ENCODE data around the gene C4orf50. TPM values are rescaled to one million over a fixed set of nuclear protein-coding genes. Genes with fewer than 3 reads are reported as not detected.

C4orf50 gene
- total and polyA plus RNA-seq, 5 donors from 2014 or later, result 0.05 to 3.5 (median 0.11) TPM; not detected in 2

- H3K36me3 ChIP-seq (ENCODE audit: control insufficient read depth, insufficient read depth, low read length), result no peaks in the 10 kb centered on the region
- DNase-seq (no peak), ATAC-seq (ENCODE audit: low read depth in 2 of 2) (no peak)
- H3K36me3 Mint-ChIP-seq, result no peaks in the 10 kb centered on the region
- no peaks in the 10 kb centered on the region for H3K9me3 Mint-ChIP-seq
- H3K4me3 Mint-ChIP-seq, result no peak overlapping the region
- H3K27ac ChIP-seq (ENCODE audit: insufficient read depth, low read length, poor library complexity, severe bottlenecking), result no peak overlapping the region
- H3K9me3 ChIP-seq (ENCODE audit: control insufficient read depth in 2 of 2, low read length in 2 of 2), result no peaks in the 10 kb centered on the region
- H3K4me1 ChIP-seq (ENCODE audit: control insufficient read depth, insufficient read depth, low read length, poor library complexity, severe bottlenecking), result no peaks in the 10 kb centered on the region
- H3K27ac Mint-ChIP-seq, result no peak overlapping the region
- peaks cover 5% of the 10 kb centered on the region for H3K27me3 Mint-ChIP-seq
- H3K4me3 ChIP-seq (ENCODE audit: low read depth, low read length), result no peak overlapping the region
- H3K4me1 Mint-ChIP-seq, result peaks cover 0 to 7% (median under 1%) of the 10 kb centered on the region in 4 donors
- no peaks in the 10 kb centered on the region for H3K27me3 ChIP-seq (ENCODE audit: control insufficient read depth, insufficient read depth, low read length)
These were observed 15.3 kb downstream of the C4orf50 start for GRCh38 chr4:6002926-6003325.

GRCh38 chr4:6002492-6002833, 15.8 kb downstream of the C4orf50 start:
- H3K9me3 ChIP-seq (ENCODE audit: control insufficient read depth in 2 of 2, low read length in 2 of 2), result no peaks in the 10 kb centered on the region
- Mint-ChIP-seq H3K4me3 (no peak overlapping the region), H3K36me3 (no peaks in the 10 kb centered on the region), H3K27ac (no peak overlapping the region), H3K27me3 (peaks cover 5% of the 10 kb centered on the region), H3K9me3 (no peaks in the 10 kb centered on the region), H3K4me1 (peaks cover 0 to 6% (median under 1%) of the 10 kb centered on the region in 4 donors)
- no peak overlapping the region for H3K4me3 ChIP-seq (ENCODE audit: low read depth, low read length)
- no peak overlapping the region for H3K27ac ChIP-seq (ENCODE audit: insufficient read depth, low read length, poor library complexity, severe bottlenecking)
- ATAC-seq (ENCODE audit: low read depth in 2 of 2), result no peak
- no peaks in the 10 kb centered on the region for H3K4me1 ChIP-seq (ENCODE audit: control insufficient read depth, insufficient read depth, low read length, poor library complexity, severe bottlenecking)
- H3K36me3 ChIP-seq (ENCODE audit: control insufficient read depth, insufficient read depth, low read length), result no peaks in the 10 kb centered on the region
- DNase-seq, result no peak
- H3K27me3 ChIP-seq (ENCODE audit: control insufficient read depth, insufficient read depth, low read length), result no peaks in the 10 kb centered on the region

- DNase-seq (no peak), ATAC-seq (ENCODE audit: low read depth in 2 of 2) (no peak)
- Histone ChIP-seq H3K4me3 (ENCODE audit: low read depth, low read length) (no peak overlapping the region), H3K9me3 (ENCODE audit: control insufficient read depth in 2 of 2, low read length in 2 of 2) (no peaks in the 10 kb centered on the region), H3K27ac (ENCODE audit: insufficient read depth, low read length, poor library complexity, severe bottlenecking) (no peak overlapping the region), H3K27me3 (ENCODE audit: control insufficient read depth, insufficient read depth, low read length) (no peaks in the 10 kb centered on the region), H3K4me1 (ENCODE audit: control insufficient read depth, insufficient read depth, low read length, poor library complexity, severe bottlenecking) (no peaks in the 10 kb centered on the region), H3K36me3 (ENCODE audit: control insufficient read depth, insufficient read depth, low read length) (no peaks in the 10 kb centered on the region)
- peaks cover 0 to 5% (median under 1%) of the 10 kb centered on the region in 4 donors for H3K4me1 Mint-ChIP-seq
- H3K4me3 Mint-ChIP-seq, result no peak overlapping the region
- no peaks in the 10 kb centered on the region for H3K36me3 Mint-ChIP-seq
- H3K27ac Mint-ChIP-seq, result no peak overlapping the region
- peaks cover 5% of the 10 kb centered on the region for H3K27me3 Mint-ChIP-seq
- peaks cover 0 to under 1% (median 0%) of the 10 kb centered on the region in 7 donors for H3K9me3 Mint-ChIP-seq
These were observed 16.3 kb downstream of the C4orf50 start for GRCh38 chr4:6001680-6002491.

GRCh38 chr4:5999830-6000365, 18.3 kb downstream of the C4orf50 start:
- ATAC-seq (ENCODE audit: low read depth in 2 of 2), result no peak

GRCh38 chr4:5999356-5999755, 18.9 kb downstream of the C4orf50 start:
- H3K27me3 Mint-ChIP-seq, result peaks cover 5% of the 10 kb centered on the region
- H3K36me3 Mint-ChIP-seq, result no peaks in the 10 kb centered on the region
- Histone ChIP-seq H3K36me3 (ENCODE audit: control insufficient read depth, insufficient read depth, low read length) (no peaks in the 10 kb centered on the region), H3K27ac (ENCODE audit: insufficient read depth, low read length, poor library complexity, severe bottlenecking) (no peak overlapping the region), H3K4me3 (ENCODE audit: low read depth, low read length) (no peak overlapping the region), H3K4me1 (ENCODE audit: control insufficient read depth, insufficient read depth, low read length, poor library complexity, severe bottlenecking) (no peaks in the 10 kb centered on the region), H3K27me3 (ENCODE audit: control insufficient read depth, insufficient read depth, low read length) (no peaks in the 10 kb centered on the region), H3K9me3 (ENCODE audit: control insufficient read depth in 2 of 2, low read length in 2 of 2) (no peaks in the 10 kb centered on the region)
- no peak for DNase-seq
- peaks cover 0 to 2% (median 0%) of the 10 kb centered on the region in 7 donors for H3K9me3 Mint-ChIP-seq
- H3K27ac Mint-ChIP-seq, result no peak overlapping the region
- peaks cover 0 to 5% (median 0%) of the 10 kb centered on the region in 4 donors for H3K4me1 Mint-ChIP-seq
- ATAC-seq (ENCODE audit: low read depth in 2 of 2), result no peak
- no peak overlapping the region for H3K4me3 Mint-ChIP-seq

More at GRCh38 chr4:5999830-6000365, 18.3 kb downstream of the C4orf50 start:
- Histone ChIP-seq H3K9me3 (ENCODE audit: control insufficient read depth in 2 of 2, low read length in 2 of 2) (no peaks in the 10 kb centered on the region), H3K4me1 (ENCODE audit: control insufficient read depth, insufficient read depth, low read length, poor library complexity, severe bottlenecking) (no peaks in the 10 kb centered on the region), H3K4me3 (ENCODE audit: low read depth, low read length) (no peak overlapping the region), H3K27ac (ENCODE audit: insufficient read depth, low read length, poor library complexity, severe bottlenecking) (no peak overlapping the region), H3K27me3 (ENCODE audit: control insufficient read depth, insufficient read depth, low read length) (no peaks in the 10 kb centered on the region), H3K36me3 (ENCODE audit: control insufficient read depth, insufficient read depth, low read length) (no peaks in the 10 kb centered on the region)
- DNase-seq, result no peak
- Mint-ChIP-seq H3K27ac (no peak overlapping the region), H3K36me3 (no peaks in the 10 kb centered on the region), H3K9me3 (peaks cover 0 to 2% (median 0%) of the 10 kb centered on the region in 7 donors), H3K27me3 (peaks cover 5% of the 10 kb centered on the region), H3K4me1 (peaks cover 0 to 5% (median 0%) of the 10 kb centered on the region in 4 donors), H3K4me3 (no peak overlapping the region)

GRCh38 chr4:5998333-5998936, 19.8 kb downstream of the C4orf50 start:
- H3K9me3 ChIP-seq (ENCODE audit: control insufficient read depth in 2 of 2, low read length in 2 of 2), result no peaks in the 10 kb centered on the region
- H3K4me3 Mint-ChIP-seq, result no peak overlapping the region
- DNase-seq, result peak; percentile 33 to 56 (median 34)
- H3K4me1 Mint-ChIP-seq, result peaks cover 0 to 5% (median 0%) of the 10 kb centered on the region in 4 donors
- H3K27ac Mint-ChIP-seq, result peak overlapping the region in 1 of 3 donors; percentile 52
- peaks cover 0 to 2% (median 0%) of the 10 kb centered on the region in 7 donors for H3K9me3 Mint-ChIP-seq
- H3K27me3 Mint-ChIP-seq, result peaks cover 5% of the 10 kb centered on the region
- H3K4me3 ChIP-seq (ENCODE audit: low read depth, low read length), result no peak overlapping the region
- H3K27me3 ChIP-seq (ENCODE audit: control insufficient read depth, insufficient read depth, low read length), result no peaks in the 10 kb centered on the region
- H3K4me1 ChIP-seq (ENCODE audit: control insufficient read depth, insufficient read depth, low read length, poor library complexity, severe bottlenecking), result no peaks in the 10 kb centered on the region
- H3K36me3 ChIP-seq (ENCODE audit: control insufficient read depth, insufficient read depth, low read length), result no peaks in the 10 kb centered on the region
- H3K36me3 Mint-ChIP-seq, result no peaks in the 10 kb centered on the region
- H3K27ac ChIP-seq (ENCODE audit: insufficient read depth, low read length, poor library complexity, severe bottlenecking), result no peak overlapping the region
- peak in 1 of 2 donors; percentile 51 for ATAC-seq (ENCODE audit: low read depth in 2 of 2)

- H3K27ac Mint-ChIP-seq, result no peak overlapping the region
These were observed 21.6 kb downstream of the C4orf50 start for GRCh38 chr4:5996641-5997040.

More at GRCh38 chr4:5996641-5997040, 21.6 kb downstream of the C4orf50 start:
- ATAC-seq (ENCODE audit: low read depth in 2 of 2), result no peak
- H3K27me3 ChIP-seq (ENCODE audit: control insufficient read depth, insufficient read depth, low read length), result no peaks in the 10 kb centered on the region
- H3K4me3 Mint-ChIP-seq, result no peak overlapping the region
- H3K9me3 Mint-ChIP-seq, result peaks cover 0 to 2% (median 0%) of the 10 kb centered on the region in 7 donors
- H3K27ac ChIP-seq (ENCODE audit: insufficient read depth, low read length, poor library complexity, severe bottlenecking), result no peak overlapping the region
- peaks cover 0 to 5% (median 0%) of the 10 kb centered on the region in 4 donors for H3K4me1 Mint-ChIP-seq
- DNase-seq, result no peak
- H3K27me3 Mint-ChIP-seq, result peaks cover 5% of the 10 kb centered on the region
- H3K9me3 ChIP-seq (ENCODE audit: control insufficient read depth in 2 of 2, low read length in 2 of 2), result no peaks in the 10 kb centered on the region
- H3K4me1 ChIP-seq (ENCODE audit: control insufficient read depth, insufficient read depth, low read length, poor library complexity, severe bottlenecking), result no peaks in the 10 kb centered on the region
- no peaks in the 10 kb centered on the region for H3K36me3 ChIP-seq (ENCODE audit: control insufficient read depth, insufficient read depth, low read length)
- H3K36me3 Mint-ChIP-seq, result no peaks in the 10 kb centered on the region
- no peak overlapping the region for H3K4me3 ChIP-seq (ENCODE audit: low read depth, low read length)
